DND-41 (cell line): ENCODE results near the gene GJB2.

Source experiments
- EZH2 ChIP-seq: IDR thresholded peaks from 3 replicates; pipeline ENCODE4 v1.6.1; 2012; ENCODE audit warnings: borderline replicate concordance, low read depth, mild to moderate bottlenecking, moderate library complexity, low read length, inconsistent platforms; ENCODE audit not compliant: severe bottlenecking
- TF ChIP-seq, protein P1 (sequence below): IDR thresholded peaks from 2 replicates; pipeline ENCODE4 v1.5.1; 2012; ENCODE audit warnings: borderline replicate concordance, low read length, moderate library complexity, mild to moderate bottlenecking; ENCODE audit not compliant: poor library complexity, severe bottlenecking; ENCODE audit errors: extremely low read depth

DNA sequence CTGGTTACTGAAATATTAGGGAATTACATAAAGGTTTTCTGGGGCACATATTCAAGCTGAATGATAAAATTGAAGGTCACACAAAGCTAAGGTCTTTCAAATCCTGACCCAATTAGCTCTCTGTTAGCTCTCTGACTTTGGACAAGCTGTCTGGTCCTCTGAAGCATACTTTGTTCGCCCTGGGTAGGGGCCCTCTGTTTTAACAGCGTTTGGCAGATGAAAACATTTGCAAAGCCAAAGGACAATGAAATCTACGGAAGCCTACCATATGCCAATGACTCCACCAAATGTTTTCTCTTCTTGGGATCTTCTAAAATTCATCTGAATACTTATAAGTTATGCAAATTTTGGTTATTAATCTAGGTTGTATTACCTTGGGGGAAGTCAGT, 17.3 kb downstream of the GJB2 start:
- TF ChIP-seq, protein P1, sequence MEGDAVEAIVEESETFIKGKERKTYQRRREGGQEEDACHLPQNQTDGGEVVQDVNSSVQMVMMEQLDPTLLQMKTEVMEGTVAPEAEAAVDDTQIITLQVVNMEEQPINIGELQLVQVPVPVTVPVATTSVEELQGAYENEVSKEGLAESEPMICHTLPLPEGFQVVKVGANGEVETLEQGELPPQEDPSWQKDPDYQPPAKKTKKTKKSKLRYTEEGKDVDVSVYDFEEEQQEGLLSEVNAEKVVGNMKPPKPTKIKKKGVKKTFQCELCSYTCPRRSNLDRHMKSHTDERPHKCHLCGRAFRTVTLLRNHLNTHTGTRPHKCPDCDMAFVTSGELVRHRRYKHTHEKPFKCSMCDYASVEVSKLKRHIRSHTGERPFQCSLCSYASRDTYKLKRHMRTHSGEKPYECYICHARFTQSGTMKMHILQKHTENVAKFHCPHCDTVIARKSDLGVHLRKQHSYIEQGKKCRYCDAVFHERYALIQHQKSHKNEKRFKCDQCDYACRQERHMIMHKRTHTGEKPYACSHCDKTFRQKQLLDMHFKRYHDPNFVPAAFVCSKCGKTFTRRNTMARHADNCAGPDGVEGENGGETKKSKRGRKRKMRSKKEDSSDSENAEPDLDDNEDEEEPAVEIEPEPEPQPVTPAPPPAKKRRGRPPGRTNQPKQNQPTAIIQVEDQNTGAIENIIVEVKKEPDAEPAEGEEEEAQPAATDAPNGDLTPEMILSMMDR: no peak
- TF ChIP-seq EZH2: no peak
